NCI-H128 (cell line): ENCODE measurements around the gene OR2F2.

Experiments used
- DNase-seq: peaks from one replicate; lab custom pipeline; 2025; ENCODE audit not compliant: unreplicated experiment; lab: John Stamatoyannopoulos, UW

Gene OR2F2

GRCh38 chr7:143913945-143914615 lies 21.0 kb upstream of the OR2F2 start:
- DNase-seq, result no peak

DNA sequence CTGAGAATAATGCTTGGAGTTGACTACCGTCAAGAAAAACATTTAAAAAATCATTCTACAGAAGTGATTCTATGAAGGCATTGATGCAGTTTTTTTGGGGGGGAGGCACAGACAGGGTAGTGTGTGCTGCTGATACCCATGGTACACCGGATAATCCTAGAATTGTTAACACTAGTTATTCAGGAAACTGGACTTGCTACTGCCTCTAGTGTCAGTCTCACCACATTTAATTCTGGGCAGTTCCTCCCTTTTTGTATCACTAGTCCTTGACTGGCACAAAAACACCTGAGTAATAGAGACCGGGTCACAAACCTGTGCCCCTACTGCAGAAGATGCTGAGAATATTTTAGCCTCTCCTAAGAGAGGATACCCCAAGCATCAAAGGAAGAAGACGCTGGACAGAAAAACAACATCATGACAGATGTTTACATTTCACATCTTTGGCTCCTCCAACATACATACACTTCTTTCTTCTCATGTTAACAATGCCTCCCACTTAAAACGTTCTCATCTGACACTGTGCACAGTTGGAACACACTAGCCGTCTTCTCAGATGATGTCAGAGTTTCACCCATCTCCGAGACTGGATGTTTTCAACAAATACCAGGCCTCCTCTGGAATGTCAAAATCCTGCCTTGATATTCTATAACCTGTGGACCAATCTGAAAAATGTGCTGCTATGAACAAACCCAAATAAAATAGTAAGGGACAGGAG lies 19.9 kb upstream of the OR2F2 start:
- DNase-seq, result no peak

DNA sequence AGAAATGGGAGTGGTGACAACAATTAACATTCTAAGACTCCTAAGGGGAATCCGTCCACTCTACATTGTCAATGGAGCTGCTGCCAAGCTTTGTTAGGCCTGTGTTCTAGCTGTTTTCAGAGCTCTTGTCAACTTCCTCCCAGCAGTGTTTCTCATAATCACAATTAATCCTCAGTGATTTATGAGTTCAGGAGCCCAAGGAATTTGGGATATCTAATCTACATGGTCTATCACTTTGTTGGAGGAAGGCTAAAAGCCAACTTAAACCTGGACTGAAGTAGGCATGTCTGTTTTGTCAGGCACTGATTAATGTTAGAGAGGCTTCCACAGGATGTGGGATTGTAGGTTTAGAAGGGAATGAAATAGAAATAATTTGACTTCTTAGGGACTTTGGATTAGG lies 10.2 kb upstream of the OR2F2 start:
- DNase-seq, result no peak

GRCh38 chr7:143929224-143929920 lies 5.7 kb upstream of the OR2F2 start:
- DNase-seq, result no peak

DNA sequence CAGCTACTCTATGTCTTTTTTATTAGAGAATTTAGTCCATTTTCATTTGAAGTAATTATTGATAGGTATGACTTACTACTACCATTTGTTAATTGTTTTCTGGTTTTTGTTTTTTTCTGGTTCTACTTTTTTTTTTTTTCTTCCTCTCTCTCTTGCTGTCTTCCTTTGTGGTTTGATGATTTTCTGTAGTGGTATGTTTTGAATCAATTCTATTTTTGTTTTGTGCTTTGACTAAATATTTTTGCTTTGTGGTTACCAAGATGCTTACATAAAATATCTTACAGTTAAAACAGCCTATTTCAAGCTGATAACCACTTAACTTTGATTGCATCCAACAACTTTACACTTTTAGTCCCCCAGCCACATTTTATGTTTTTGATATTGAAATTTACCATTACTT lies 3.3 kb upstream of the OR2F2 start:
- DNase-seq, result no peak

DNA sequence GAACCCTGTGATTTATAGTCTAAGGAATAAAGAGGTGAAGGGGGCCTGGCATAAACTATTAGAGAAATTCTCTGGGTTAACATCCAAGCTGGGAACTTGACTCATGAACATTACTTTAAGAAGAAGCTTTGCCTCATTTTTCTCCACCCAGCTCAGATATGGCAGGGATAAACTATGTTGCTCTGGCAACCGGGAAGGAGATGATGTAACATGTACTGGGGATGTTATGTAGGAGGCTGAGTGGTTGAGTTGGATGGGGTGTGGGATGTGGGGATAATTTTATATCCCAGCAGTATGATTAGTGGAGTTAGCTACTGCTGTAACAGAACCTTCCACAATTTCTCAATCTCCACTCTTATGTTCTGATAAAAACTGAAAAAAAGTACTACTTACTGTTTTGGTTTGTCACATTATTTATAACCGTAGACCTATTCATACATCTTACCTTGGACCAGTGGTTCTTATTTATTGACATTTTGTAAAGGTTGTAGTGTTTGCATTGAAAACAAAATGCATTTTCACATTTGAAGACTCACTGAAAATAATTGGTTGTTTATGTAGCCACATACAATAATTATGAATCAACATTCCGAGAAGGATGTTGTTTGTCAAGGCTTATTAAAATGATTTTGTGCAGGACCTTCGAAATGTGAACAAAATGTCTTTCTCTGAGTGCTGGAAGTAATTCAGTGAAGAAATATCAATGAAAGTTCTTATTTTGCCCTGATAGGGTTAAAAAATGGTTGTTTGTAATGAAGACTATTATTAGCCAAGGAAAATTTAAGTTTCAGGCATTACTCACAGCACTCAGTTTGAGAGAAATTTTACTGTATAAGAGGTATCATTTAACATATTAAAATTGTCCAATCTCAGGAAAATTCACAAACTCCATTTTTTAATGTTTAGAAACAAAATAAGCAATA lies 1.3 kb downstream of the OR2F2 start:
- DNase-seq, result no peak

DNA sequence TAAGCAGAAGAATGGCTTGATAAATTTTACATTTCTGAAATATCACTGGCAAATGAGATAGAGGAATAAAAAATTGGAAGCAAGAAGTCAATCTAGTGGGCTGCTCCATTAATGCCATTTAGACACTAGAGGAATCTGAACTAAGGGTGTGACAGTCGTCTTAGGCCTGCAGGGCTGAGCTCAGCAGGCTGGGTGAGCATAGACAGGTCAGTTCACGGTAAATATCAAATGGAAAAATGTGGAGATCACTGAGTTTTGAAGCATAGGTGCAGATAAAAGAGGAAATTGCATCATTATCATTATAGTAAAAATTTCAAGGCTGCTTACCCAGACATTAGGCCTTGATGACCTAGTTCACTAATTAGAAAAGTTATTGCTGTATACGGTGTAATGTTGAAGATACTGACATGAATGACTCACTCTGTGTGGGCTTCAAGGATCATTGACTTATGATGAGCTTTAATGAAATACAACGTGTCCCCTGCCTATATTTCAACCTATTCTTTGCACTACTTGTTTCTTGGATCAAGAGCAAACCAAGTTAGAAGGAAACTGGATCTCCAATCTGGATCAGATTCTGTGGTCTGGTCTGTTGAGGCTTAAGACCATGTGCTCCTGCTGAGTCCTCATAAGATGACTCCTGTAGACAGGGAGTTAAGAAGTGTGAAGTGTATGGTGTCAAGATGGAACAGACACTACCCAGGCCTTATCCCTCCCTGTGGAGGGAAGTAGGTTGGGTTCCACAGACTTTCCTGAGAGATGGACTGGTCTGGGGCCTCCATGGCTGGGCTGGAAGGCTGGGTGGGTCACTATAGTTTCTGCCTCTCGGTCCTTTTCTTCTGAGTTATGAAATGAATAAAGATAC lies 3.6 kb downstream of the OR2F2 start:
- no peak for DNase-seq

DNA sequence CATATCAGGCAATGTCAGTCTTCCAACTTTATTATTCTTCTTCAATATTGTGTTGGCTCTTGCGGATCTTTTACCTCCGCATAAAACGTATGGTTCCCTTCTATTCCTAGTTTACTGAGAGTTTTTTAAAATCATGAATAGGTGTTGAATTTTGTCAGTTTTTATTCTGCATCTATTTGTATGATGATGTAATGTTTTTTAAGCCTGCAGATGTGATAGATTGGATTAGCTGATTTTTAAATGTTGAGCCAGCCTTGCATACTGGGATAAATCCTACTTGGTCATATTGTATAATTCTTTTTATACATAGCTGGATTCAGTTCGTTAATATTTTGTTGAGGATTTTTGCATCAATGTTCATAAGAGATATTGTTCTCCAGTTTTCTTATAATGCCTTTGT lies 10.4 kb downstream of the OR2F2 start:
- no peak for DNase-seq

GRCh38 chr7:143947111-143947510 lies 12.1 kb downstream of the OR2F2 start:
- DNase-seq, result no peak

GRCh38 chr7:143948733-143949132 lies 13.7 kb downstream of the OR2F2 start:
- no peak for DNase-seq

DNA sequence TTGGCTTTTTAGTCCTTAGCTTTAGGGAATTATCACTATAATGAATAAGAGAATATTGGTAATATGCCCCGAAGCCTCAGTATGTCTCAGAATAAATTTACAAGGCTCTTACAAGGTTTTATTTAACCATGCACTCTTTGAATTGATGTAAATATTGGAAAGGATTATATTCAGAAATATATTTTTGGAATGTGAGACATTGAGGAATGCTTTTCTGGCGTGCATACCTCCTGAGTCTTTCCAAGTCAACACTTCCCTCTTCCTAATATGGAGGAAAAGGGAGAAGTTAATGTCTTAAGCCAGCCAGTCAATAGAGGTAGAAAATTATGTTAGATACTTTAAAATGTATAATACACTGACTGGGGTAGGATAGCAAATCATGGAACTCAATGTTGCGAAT lies 18.4 kb downstream of the OR2F2 start:
- DNase-seq, result no peak

DNA sequence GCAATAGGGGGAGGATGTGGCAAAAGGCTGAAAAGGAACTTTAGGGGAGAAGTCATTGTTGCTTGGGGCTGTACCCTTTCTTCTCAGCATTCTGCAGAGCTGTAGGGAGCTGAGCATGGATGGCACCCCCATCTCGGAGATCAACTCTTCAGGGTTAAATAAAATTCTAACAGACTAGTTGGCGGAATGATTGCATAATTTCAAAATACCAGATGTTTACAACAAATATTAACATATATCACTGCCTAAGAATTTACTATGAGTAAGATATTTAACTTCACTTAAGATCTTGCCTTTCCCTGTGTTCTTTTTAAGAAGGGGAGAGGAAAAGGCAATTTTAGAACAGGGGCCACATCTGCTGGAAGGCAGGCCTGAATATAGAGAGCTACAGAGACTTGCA lies 19.1 kb downstream of the OR2F2 start:
- no peak for DNase-seq

DNA sequence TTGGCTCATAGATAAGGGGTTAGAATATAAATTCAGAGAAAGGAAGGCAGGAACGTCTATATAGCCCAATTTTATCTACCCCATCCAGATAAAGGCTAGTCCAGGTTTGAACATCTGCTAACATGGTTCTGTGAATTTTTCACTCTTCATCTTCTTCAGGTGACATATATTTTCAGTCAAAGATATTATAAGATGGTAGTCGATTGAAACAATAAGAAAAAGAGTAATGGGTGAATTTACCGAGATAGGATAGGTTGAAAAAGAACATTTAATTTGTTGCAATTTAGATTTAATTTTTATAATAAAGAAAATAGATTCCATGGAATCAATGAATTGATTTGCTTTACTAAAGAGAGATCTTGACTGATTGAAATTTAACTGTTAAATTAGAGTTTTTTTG lies 19.5 kb downstream of the OR2F2 start, which contains the start of gene OR2F1:
TSS of gene OR2F1 (plus strand) at position 301 of the 400 bp plus-strand sequence. CDS start 5,127 bp downstream, outside the sequence.
- no peak for DNase-seq

DNA sequence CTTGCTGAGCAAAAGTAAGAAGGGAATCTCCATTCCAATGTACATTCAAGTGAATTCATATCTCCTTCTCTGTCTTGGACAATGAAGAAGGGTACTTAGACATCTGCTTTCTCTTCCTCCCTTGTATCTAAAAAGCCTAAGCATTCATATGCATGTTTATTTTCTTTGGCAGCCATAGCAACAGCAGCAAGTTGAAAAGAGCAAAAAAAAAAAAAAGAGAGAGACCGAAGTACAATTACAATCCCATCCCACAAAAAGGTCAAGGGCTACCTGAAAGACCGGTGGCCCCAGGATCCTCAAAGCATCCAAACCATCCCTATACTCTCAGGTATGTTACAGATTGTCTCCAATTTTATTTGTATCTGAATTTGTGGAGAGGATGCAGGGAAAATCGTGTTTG lies 23.7 kb downstream of the OR2F2 start:
- no peak for DNase-seq

DNA sequence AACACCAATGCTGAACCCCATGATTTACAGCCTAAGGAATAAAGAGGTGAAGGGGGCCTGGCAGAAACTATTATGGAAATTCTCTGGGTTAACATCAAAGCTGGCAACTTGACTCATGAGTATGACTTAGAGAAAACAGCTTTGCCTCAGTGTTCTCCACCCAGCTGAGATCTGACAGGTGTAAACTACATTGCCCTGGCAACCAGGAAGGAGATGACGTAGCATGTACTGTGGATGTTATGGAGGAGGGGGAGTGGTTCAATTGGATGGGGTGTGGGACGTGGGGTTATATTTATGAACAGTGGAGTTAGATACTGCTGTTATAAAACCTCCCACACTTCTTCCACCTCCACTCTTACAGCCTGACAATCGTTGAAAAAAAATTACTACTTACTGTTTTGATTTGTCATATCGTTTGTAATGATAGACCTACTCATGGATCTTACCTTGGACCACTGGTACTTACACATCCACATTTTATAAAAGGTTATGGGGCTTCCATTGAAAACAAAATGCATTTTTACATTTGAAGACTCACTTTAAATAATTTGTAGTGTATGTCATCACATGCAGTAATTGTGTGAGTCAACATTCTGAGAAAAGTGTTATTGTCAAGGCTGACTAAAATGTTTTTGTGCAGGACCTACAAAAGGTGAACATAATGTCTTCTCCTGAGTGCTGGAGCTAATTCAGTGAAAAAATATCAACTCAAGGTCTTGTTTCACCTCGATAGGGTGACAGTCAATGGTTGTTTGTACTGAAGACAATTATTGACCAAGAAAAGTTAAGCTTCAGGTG lies 26.0 kb downstream of the OR2F2 start:
- DNase-seq, result no peak

- no peak for DNase-seq
These were observed 30.2 kb downstream of the OR2F2 start for GRCh38 chr7:143965280-143965679.

- DNase-seq, result no peak
These were observed 32.4 kb downstream of the OR2F2 start for GRCh38 chr7:143967398-143967797.

GRCh38 chr7:143973870-143974416 lies 38.9 kb downstream of the OR2F2 start:
- DNase-seq, result no peak

GRCh38 chr7:143974459-143974858 lies 39.4 kb downstream of the OR2F2 start:
- DNase-seq, result no peak
